ENCODE results near the gene ELMO1. TPM values are rescaled to one million over a fixed set of nuclear protein-coding genes. Genes with fewer than 3 reads are reported as not detected.

The ELMO1 gene
- total RNA-seq, 1 experiment from 2014 or later: not detected

GRCh38 chr7:37061849-37062559 lies 386.7 kb downstream of the ELMO1 start:
- POLR2A ChIA-PET (ENCODE audit: low non-redundant PET): no interaction called here
- Histone ChIP-seq H3K27me3 (replicated peaks; ENCODE audit: insufficient read depth, low read depth, low read length, poor library complexity) (no peaks in the 10 kb centered on the region), H3K36me3 (ENCODE audit: insufficient read depth, low read length, poor library complexity, severe bottlenecking) (no peaks in the 10 kb centered on the region), H3K4me3 (ENCODE audit: low read depth, low read length, poor library complexity, severe bottlenecking) (no peak overlapping the region), H3K9me3 (ENCODE audit: low read depth, low read length, poor library complexity, severe bottlenecking) (no peaks in the 10 kb centered on the region), H3K27ac (ENCODE audit: low read depth, low read length, poor library complexity, severe bottlenecking) (no peak overlapping the region), H3K4me1 (ENCODE audit: insufficient read depth, low read length, poor library complexity, severe bottlenecking) (peaks cover 11% of the 10 kb centered on the region)
- intact Hi-C loops (cut with micrococcal nuclease; ENCODE audit: unreplicated experiment): no loop called here
- BruUV-seq (replicated peaks): no TSS peak
- CTCF ChIA-PET: no interaction called here
- DNase-seq (ENCODE audit: low spot score): no peak
- no peak for TF ChIP-seq EZH2 (IDR thresholded peaks at IDR 0.05; ENCODE audit: borderline replicate concordance, low read depth, low read length, poor library complexity, severe bottlenecking)
- TF ChIP-seq, protein P1, sequence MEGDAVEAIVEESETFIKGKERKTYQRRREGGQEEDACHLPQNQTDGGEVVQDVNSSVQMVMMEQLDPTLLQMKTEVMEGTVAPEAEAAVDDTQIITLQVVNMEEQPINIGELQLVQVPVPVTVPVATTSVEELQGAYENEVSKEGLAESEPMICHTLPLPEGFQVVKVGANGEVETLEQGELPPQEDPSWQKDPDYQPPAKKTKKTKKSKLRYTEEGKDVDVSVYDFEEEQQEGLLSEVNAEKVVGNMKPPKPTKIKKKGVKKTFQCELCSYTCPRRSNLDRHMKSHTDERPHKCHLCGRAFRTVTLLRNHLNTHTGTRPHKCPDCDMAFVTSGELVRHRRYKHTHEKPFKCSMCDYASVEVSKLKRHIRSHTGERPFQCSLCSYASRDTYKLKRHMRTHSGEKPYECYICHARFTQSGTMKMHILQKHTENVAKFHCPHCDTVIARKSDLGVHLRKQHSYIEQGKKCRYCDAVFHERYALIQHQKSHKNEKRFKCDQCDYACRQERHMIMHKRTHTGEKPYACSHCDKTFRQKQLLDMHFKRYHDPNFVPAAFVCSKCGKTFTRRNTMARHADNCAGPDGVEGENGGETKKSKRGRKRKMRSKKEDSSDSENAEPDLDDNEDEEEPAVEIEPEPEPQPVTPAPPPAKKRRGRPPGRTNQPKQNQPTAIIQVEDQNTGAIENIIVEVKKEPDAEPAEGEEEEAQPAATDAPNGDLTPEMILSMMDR (conservative IDR thresholded peaks at IDR 0.05; ENCODE audit: low read depth, low read length): no peak

GRCh38 chr7:37056234-37056912 lies 392.3 kb downstream of the ELMO1 start:
- ChIA-PET CTCF (no interaction called here), POLR2A (ENCODE audit: low non-redundant PET) (no interaction called here)
- no peak overlapping the region for H3K27ac ChIP-seq (ENCODE audit: low read depth, low read length, poor library complexity, severe bottlenecking)
- DNase-seq (ENCODE audit: low spot score): no peak
- TF ChIP-seq, protein P1 (conservative IDR thresholded peaks at IDR 0.05; ENCODE audit: low read depth, low read length): no peak
- no peak for TF ChIP-seq EZH2 (IDR thresholded peaks at IDR 0.05; ENCODE audit: borderline replicate concordance, low read depth, low read length, poor library complexity, severe bottlenecking)
- peaks cover under 1% of the 10 kb centered on the region for H3K4me1 ChIP-seq (ENCODE audit: insufficient read depth, low read length, poor library complexity, severe bottlenecking)
- peaks cover 9% of the 10 kb centered on the region for H3K27me3 ChIP-seq (replicated peaks; ENCODE audit: insufficient read depth, low read depth, low read length, poor library complexity)
- no peaks in the 10 kb centered on the region for H3K36me3 ChIP-seq (ENCODE audit: insufficient read depth, low read length, poor library complexity, severe bottlenecking)
- intact Hi-C loops (cut with micrococcal nuclease; ENCODE audit: unreplicated experiment): no loop called here
- no peaks in the 10 kb centered on the region for H3K9me3 ChIP-seq (ENCODE audit: low read depth, low read length, poor library complexity, severe bottlenecking)
- BruUV-seq (replicated peaks): no TSS peak
- no peak overlapping the region for H3K4me3 ChIP-seq (ENCODE audit: low read depth, low read length, poor library complexity, severe bottlenecking)

GRCh38 chr7:37054624-37055241 lies 393.9 kb downstream of the ELMO1 start:
- Histone ChIP-seq H3K27me3 (replicated peaks; ENCODE audit: insufficient read depth, low read depth, low read length, poor library complexity) (peaks cover 9% of the 10 kb centered on the region), H3K4me3 (ENCODE audit: low read depth, low read length, poor library complexity, severe bottlenecking) (no peak overlapping the region), H3K4me1 (ENCODE audit: insufficient read depth, low read length, poor library complexity, severe bottlenecking) (no peaks in the 10 kb centered on the region), H3K36me3 (ENCODE audit: insufficient read depth, low read length, poor library complexity, severe bottlenecking) (no peaks in the 10 kb centered on the region), H3K27ac (ENCODE audit: low read depth, low read length, poor library complexity, severe bottlenecking) (no peak overlapping the region), H3K9me3 (ENCODE audit: low read depth, low read length, poor library complexity, severe bottlenecking) (no peaks in the 10 kb centered on the region)
- no TSS peak for BruUV-seq (replicated peaks)
- POLR2A ChIA-PET (ENCODE audit: low non-redundant PET): no interaction called here
- CTCF ChIA-PET: no interaction called here
- intact Hi-C loops (cut with micrococcal nuclease; ENCODE audit: unreplicated experiment): no loop called here
- DNase-seq (ENCODE audit: low spot score): no peak
- TF ChIP-seq, protein P1 (conservative IDR thresholded peaks at IDR 0.05; ENCODE audit: low read depth, low read length): no peak
- no peak for TF ChIP-seq EZH2 (IDR thresholded peaks at IDR 0.05; ENCODE audit: borderline replicate concordance, low read depth, low read length, poor library complexity, severe bottlenecking)

All from A673 (cell line).